Endodermal cell (in vitro differentiated cells): Measurements from ENCODE around the gene HS6ST2. TPM values are rescaled to one million over a fixed set of nuclear protein-coding genes. Genes with fewer than 3 reads are reported as not detected.

Experiments used
- DNase-seq: peaks from one replicate; pipeline ENCODE4 v3.0.0-alpha.2; 2017
- H3K27ac ChIP-seq: 2 replicates; pipeline ENCODE4 v1.5.1; 2013; ENCODE audit warnings: mild to moderate bottlenecking, low read depth, low read length, moderate library complexity
- H3K27me3 ChIP-seq: 2 replicates; pipeline ENCODE4 v1.6.1; 2013; ENCODE audit warnings: mild to moderate bottlenecking, low read length, moderate library complexity; ENCODE audit not compliant: insufficient read depth, control insufficient read depth, poor library complexity, severe bottlenecking
- H3K36me3 ChIP-seq: 2 replicates; pipeline ENCODE4 v1.7.0; 2013; ENCODE audit warnings: mild to moderate bottlenecking, low read length, moderate library complexity; ENCODE audit not compliant: control insufficient read depth, insufficient read depth
- H3K4me1 ChIP-seq: one replicate; pipeline ENCODE4 v1.7.0; 2013; ENCODE audit warnings: low read length; ENCODE audit not compliant: control insufficient read depth, insufficient read depth
- H3K4me3 ChIP-seq: 2 replicates; pipeline ENCODE4 v1.5.1; 2013; ENCODE audit warnings: mild to moderate bottlenecking, low read length, moderate library complexity
- H3K9ac ChIP-seq: 2 replicates; pipeline ENCODE4 v1.6.1; 2013; ENCODE audit warnings: mild to moderate bottlenecking, low read length, moderate library complexity; ENCODE audit not compliant: poor library complexity, severe bottlenecking; ENCODE audit errors: extremely low read depth
- H3K9me3 ChIP-seq: 2 replicates; pipeline ENCODE4 v1.6.1; 2013; ENCODE audit warnings: mild to moderate bottlenecking, low read length, moderate library complexity; ENCODE audit not compliant: control insufficient read depth
- H3K27ac Mint-ChIP-seq: 2 replicates; pipeline ENCODE4 v1.8.0; 2020; ENCODE audit warnings: mixed read lengths
- H3K27me3 Mint-ChIP-seq: 2 replicates; pipeline ENCODE4 v1.8.0; 2021; ENCODE audit warnings: mild to moderate bottlenecking, mixed read lengths; ENCODE audit not compliant: insufficient read depth
- H3K36me3 Mint-ChIP-seq: 2 replicates; pipeline ENCODE4 v1.8.0; 2020; ENCODE audit warnings: low read depth, mixed read lengths
- H3K4me1 Mint-ChIP-seq: 2 replicates; pipeline ENCODE4 v1.8.0; 2020; ENCODE audit warnings: mixed read lengths
- H3K4me3 Mint-ChIP-seq: 2 replicates; pipeline ENCODE4 v1.8.0; 2020; ENCODE audit warnings: mild to moderate bottlenecking, moderate library complexity, mixed read lengths
- H3K9me3 Mint-ChIP-seq: 2 replicates; pipeline ENCODE4 v1.8.0; 2020; ENCODE audit warnings: mild to moderate bottlenecking, mixed read lengths
- WGBS, 2 experiments: methylation state at CpG; one replicate each; pipeline versions ENCODE4 v1.1.5 to v1.1.7; 2013; ENCODE audit warnings: missing lambda C conversion rate in 2 of 2, mixed read lengths in 1 of 2; ENCODE audit not compliant: insufficient coverage in 1 of 2, insufficient read length in 1 of 2; 5-methylcytosine and 5-hydroxymethylcytosine counted together
- total RNA-seq, 2 donors: library from RNA; stranded (reverse); fragmentation: NEBNext Ultra II Directional in 1 of 2; extraction: Animal tissue kit (Norgen Biotek cat#: 25700) in 1 of 2; gene quantifications; 2 replicates in 1 of 2; 3 replicates in 1 of 2; pipeline ENCODE4 v1.2.1, GENCODE V29; 2021
- TF ChIP-seq, protein P1 (sequence below): fragments of 200-600 bp; sonication (generic); conservative IDR thresholded peaks from 2 replicates; pipeline ENCODE4 v1.5.0; 2021; ENCODE audit warnings: antibody characterized with exemption, mild to moderate bottlenecking

Gene HS6ST2
- total RNA-seq, 2 donors from 2014 or later: 4.1 to 19.4 TPM

DNA sequence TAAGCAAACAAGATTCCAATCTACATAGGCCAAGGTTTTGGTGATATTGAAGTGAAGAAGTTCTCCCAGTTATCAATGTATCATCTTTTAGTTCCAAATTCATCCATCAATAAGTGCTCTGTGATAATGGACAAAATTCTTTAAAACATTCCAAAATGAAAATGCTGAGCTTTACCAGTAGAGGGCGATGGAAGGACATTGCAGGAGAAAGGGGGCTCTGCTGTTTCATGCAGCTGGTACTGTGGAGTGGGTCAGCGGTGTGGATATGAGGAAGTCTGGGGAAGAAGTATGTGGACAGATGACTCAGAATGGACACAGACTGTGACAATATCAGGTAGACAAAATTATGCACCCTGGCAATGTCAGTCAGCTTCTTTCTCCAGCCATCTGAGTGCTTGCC, 46.6 kb upstream of the HS6ST2 start:
- no peaks in the 10 kb centered on the region for H3K4me1 ChIP-seq
- H3K9me3 ChIP-seq: peaks cover 9% of the 10 kb centered on the region
- no peaks in the 10 kb centered on the region for H3K27me3 ChIP-seq
- Mint-ChIP-seq H3K4me3 (no peak overlapping the region), H3K9me3 (peaks cover 23% of the 10 kb centered on the region), H3K4me1 (peaks cover 6% of the 10 kb centered on the region), H3K27ac (no peak overlapping the region), H3K27me3 (no peaks in the 10 kb centered on the region), H3K36me3 (peaks cover 4% of the 10 kb centered on the region)
- WGBS, 2 experiments: 36% methylated on average over 2 of the region's 2 CpGs; no CpG with 5 or more reads in 1 of the 2 experiments
- H3K36me3 ChIP-seq: no peaks in the 10 kb centered on the region
- TF ChIP-seq, protein P1, sequence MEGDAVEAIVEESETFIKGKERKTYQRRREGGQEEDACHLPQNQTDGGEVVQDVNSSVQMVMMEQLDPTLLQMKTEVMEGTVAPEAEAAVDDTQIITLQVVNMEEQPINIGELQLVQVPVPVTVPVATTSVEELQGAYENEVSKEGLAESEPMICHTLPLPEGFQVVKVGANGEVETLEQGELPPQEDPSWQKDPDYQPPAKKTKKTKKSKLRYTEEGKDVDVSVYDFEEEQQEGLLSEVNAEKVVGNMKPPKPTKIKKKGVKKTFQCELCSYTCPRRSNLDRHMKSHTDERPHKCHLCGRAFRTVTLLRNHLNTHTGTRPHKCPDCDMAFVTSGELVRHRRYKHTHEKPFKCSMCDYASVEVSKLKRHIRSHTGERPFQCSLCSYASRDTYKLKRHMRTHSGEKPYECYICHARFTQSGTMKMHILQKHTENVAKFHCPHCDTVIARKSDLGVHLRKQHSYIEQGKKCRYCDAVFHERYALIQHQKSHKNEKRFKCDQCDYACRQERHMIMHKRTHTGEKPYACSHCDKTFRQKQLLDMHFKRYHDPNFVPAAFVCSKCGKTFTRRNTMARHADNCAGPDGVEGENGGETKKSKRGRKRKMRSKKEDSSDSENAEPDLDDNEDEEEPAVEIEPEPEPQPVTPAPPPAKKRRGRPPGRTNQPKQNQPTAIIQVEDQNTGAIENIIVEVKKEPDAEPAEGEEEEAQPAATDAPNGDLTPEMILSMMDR: peak; percentile 89
- no peak overlapping the region for H3K27ac ChIP-seq
- no peak overlapping the region for H3K4me3 ChIP-seq
- H3K9ac ChIP-seq: no peak overlapping the region
- DNase-seq: peak; percentile 49

DNA sequence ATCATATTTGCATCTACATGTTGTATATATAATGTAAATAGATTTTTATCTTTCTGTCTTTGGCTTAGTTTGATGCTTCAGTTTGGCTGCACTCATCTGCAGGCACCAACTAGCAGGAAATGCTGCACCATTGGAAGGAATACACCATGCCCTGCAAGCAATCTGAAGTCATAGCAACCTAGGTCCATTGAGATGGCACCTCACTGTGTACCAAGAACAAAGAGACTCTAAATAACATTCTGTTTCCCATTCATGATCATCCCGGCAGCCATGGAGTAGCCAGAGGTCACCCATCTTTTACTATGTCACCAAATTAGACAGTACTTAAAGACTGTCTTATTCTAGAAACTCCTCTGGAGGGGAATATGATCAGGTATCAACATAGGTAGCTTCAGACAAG, 40.8 kb upstream of the HS6ST2 start:
- H3K9ac ChIP-seq: no peak overlapping the region
- no peaks in the 10 kb centered on the region for H3K36me3 ChIP-seq
- H3K9me3 Mint-ChIP-seq: no peaks in the 10 kb centered on the region
- no peak for DNase-seq
- H3K27me3 ChIP-seq: no peaks in the 10 kb centered on the region
- no peaks in the 10 kb centered on the region for H3K4me1 ChIP-seq
- 70% methylated on average over 1 of the region's 1 CpG; no CpG with 5 or more reads in 1 of the 2 experiments for WGBS, 2 experiments
- no peak overlapping the region for H3K4me3 ChIP-seq
- no peak overlapping the region for H3K27ac ChIP-seq
- H3K36me3 Mint-ChIP-seq: no peaks in the 10 kb centered on the region
- TF ChIP-seq, protein P1: no peak
- no peaks in the 10 kb centered on the region for H3K9me3 ChIP-seq
- H3K4me3 Mint-ChIP-seq: no peak overlapping the region
- no peaks in the 10 kb centered on the region for H3K27me3 Mint-ChIP-seq
- H3K4me1 Mint-ChIP-seq: peaks cover 11% of the 10 kb centered on the region
- no peak overlapping the region for H3K27ac Mint-ChIP-seq

- Mint-ChIP-seq H3K4me1 (no peaks in the 10 kb centered on the region), H3K36me3 (no peaks in the 10 kb centered on the region), H3K4me3 (no peak overlapping the region), H3K9me3 (no peaks in the 10 kb centered on the region), H3K27me3 (no peaks in the 10 kb centered on the region), H3K27ac (no peak overlapping the region)
- Histone ChIP-seq H3K9ac (no peak overlapping the region), H3K4me3 (no peak overlapping the region), H3K9me3 (no peaks in the 10 kb centered on the region), H3K4me1 (no peaks in the 10 kb centered on the region), H3K27me3 (no peaks in the 10 kb centered on the region), H3K27ac (no peak overlapping the region), H3K36me3 (no peaks in the 10 kb centered on the region)
- no peak for DNase-seq
- TF ChIP-seq, protein P1: no peak
- 71 to 88% methylated on average over 1 to 2 of the region's 2 CpGs for WGBS, 2 experiments
Measured at GRCh38 chrX:132990835-132991234, 32.4 kb upstream of the HS6ST2 start.
